Measurements from ENCODE around the gene PRSS38. TPM values are rescaled to one million over a fixed set of nuclear protein-coding genes. Genes with fewer than 3 reads are reported as not detected.
A peak's percentile ranks its signal among the peaks of the same experiment; 100 is the strongest.

Gene PRSS38
- total and polyA plus RNA-seq, 2 donors (not counting 3 experiments of a cell fraction or from before 2014, with no cell fraction given): not detected

DNA sequence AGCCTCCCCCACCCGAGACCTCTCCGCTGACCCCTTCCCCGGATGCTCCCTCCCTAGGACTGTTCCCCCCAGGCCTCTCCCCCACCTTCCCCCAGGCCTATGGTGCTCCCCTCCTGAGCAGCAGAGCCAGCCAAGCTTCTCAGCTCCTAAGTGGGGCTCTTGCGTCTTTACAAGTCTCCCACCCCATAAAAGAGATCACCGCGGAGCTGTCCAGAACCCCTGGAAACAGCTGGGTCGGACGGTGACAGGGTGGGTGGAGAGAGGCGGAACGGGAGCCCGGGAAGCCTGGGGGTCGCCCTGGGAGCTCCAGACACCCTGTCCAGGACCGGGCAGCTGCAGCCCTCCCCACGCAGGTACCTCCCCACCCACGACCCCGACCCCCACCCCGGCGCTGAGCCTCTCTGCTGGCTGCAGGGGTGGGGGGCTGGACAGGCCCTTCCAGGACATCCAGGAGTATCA lies 71.1 kb downstream of the PRSS38 start:
- CTCF ChIA-PET: no interaction called here
- dilution Hi-C loops (cut with MboI; ENCODE audit: extremely low pct_ligation_motif_present, low sequenced_read_pairs): no loop called here
- no peaks in the 10 kb centered on the region for H3K36me3 ChIP-seq (ENCODE audit: control insufficient read depth in 2 of 2, extremely low read depth in 1 of 2, insufficient read depth in 2 of 2, low read length in 2 of 2)
- H3K79me2 ChIP-seq (ENCODE audit: control insufficient read depth, insufficient read depth, low read length): no peaks in the 10 kb centered on the region
- no peak overlapping the region for H3K9ac ChIP-seq (replicated peaks; ENCODE audit: extremely low read depth, insufficient read depth, low read length)
- H3K4me3 ChIP-seq (replicated peaks in 1 of 3; ENCODE audit: insufficient read depth in 1 of 3, low read depth in 1 of 3, low read length in 3 of 3): no peak overlapping the region
- POLR2A ChIA-PET: no interaction called here
- no peak for TF ChIP-seq POLR2AphosphoS5 (IDR thresholded peaks at IDR 0.05; ENCODE audit: insufficient read depth, low read depth, low read length)
- no peak for TF ChIP-seq FOS (IDR thresholded peaks at IDR 0.05; ENCODE audit: borderline replicate concordance, insufficient read depth, low read length)
- no peaks in the 10 kb centered on the region for H3K27me3 ChIP-seq (ENCODE audit: control insufficient read depth in 2 of 2, insufficient read depth in 2 of 2, low read length in 2 of 2)
- H3K4me1 ChIP-seq (ENCODE audit: control insufficient read depth, extremely low read depth, insufficient read depth, low read length): no peaks in the 10 kb centered on the region
- no peaks in the 10 kb centered on the region for H4K20me1 ChIP-seq (replicated peaks; ENCODE audit: control insufficient read depth, extremely low read depth, insufficient read depth, low read length)
- FAIRE-seq (no peak), DNase-seq (ENCODE audit: low read depth, low spot score) (no peak)
- H3K9me3 ChIP-seq (replicated peaks; ENCODE audit: control insufficient read depth, insufficient read depth, low read length): no peaks in the 10 kb centered on the region
- no peak overlapping the region for H2AFZ ChIP-seq (ENCODE audit: low read depth, low read length)
- no peak overlapping the region for H3K27ac ChIP-seq (ENCODE audit: insufficient read depth, low read depth, low read length)
- no peak overlapping the region for H3K4me2 ChIP-seq (ENCODE audit: insufficient read depth, low read length)
- intact Hi-C loops (cut with micrococcal nuclease): loop anchor here (5.0 kb wide), 2 partner anchors 61 to 99 kb away; partner anchors contain the start of gene WNT9A
- H3K9me1 ChIP-seq (replicated peaks; ENCODE audit: control insufficient read depth, extremely low read depth, insufficient read depth, low read length): no peaks in the 10 kb centered on the region
- no TSS peak for BruUV-seq (replicated peaks)

DNA sequence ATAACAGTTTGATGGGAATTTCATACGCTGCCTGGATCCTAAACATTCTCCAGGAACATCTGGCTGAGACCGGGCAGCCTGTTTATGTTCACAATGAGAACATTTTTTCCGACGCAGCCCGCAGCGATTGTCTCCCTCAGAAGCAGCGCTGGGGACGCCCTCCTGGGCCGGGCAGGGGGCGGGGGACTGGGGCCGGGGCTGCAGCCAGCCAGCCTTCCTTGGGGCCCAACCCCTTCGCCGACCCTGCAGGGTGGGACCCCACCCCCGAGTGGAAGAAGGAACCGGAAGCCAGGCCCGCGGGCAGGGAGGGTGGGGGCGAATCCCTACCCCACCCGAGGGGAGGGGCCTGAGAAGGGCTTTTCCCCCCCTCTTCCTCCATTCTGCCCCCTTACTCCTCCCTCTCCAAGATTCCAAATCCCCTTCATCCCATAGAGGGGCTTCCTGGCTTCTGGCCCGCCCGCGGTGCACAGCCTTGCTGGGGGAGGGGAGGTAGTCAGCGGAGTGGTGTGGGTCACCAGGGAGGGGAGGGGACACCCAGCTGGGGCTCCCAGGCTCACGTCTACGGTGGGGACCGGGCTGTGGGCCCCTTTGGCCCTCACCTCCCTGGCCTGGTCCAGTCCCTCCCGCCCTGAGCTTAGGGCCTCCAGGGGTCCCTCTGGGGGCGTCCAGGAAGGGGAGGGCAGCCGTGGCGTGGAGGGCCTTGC lies 71.7 kb downstream of the PRSS38 start:
- dilution Hi-C loops (cut with MboI; ENCODE audit: extremely low pct_ligation_motif_present, low sequenced_read_pairs) (no loop called here), intact Hi-C loops (cut with micrococcal nuclease) (loop anchor here (5.0 kb wide), 2 partner anchors 60 to 100 kb away; partner anchors contain the start of gene WNT9A)
- Histone ChIP-seq H3K79me2 (ENCODE audit: control insufficient read depth, insufficient read depth, low read length) (no peaks in the 10 kb centered on the region), H3K9me1 (replicated peaks; ENCODE audit: control insufficient read depth, extremely low read depth, insufficient read depth, low read length) (no peaks in the 10 kb centered on the region), H3K9ac (replicated peaks; ENCODE audit: extremely low read depth, insufficient read depth, low read length) (no peak overlapping the region), H4K20me1 (replicated peaks; ENCODE audit: control insufficient read depth, extremely low read depth, insufficient read depth, low read length) (no peaks in the 10 kb centered on the region), H3K4me3 (replicated peaks in 1 of 3; ENCODE audit: insufficient read depth in 1 of 3, low read depth in 1 of 3, low read length in 3 of 3) (peak overlapping the region in 1 of 3 experiments; percentile 31), H3K9me3 (replicated peaks; ENCODE audit: control insufficient read depth, insufficient read depth, low read length) (no peaks in the 10 kb centered on the region), H3K27me3 (ENCODE audit: control insufficient read depth in 2 of 2, insufficient read depth in 2 of 2, low read length in 2 of 2) (no peaks in the 10 kb centered on the region), H2AFZ (ENCODE audit: low read depth, low read length) (peak overlapping the region; percentile 64), H3K36me3 (ENCODE audit: control insufficient read depth in 2 of 2, extremely low read depth in 1 of 2, insufficient read depth in 2 of 2, low read length in 2 of 2) (no peaks in the 10 kb centered on the region), H3K27ac (ENCODE audit: insufficient read depth, low read depth, low read length) (no peak overlapping the region), H3K4me1 (ENCODE audit: control insufficient read depth, extremely low read depth, insufficient read depth, low read length) (no peaks in the 10 kb centered on the region), H3K4me2 (ENCODE audit: insufficient read depth, low read length) (peak overlapping the region; percentile 9)
- DNase-seq (ENCODE audit: low read depth, low spot score) (peak; percentile 41), FAIRE-seq (no peak)
- POLR2A ChIA-PET: no interaction called here
- CTCF ChIA-PET: no interaction called here
- TF ChIP-seq FOS (IDR thresholded peaks at IDR 0.05; ENCODE audit: borderline replicate concordance, insufficient read depth, low read length) (no peak), GATA2 (IDR thresholded peaks at IDR 0.05; ENCODE audit: insufficient read depth, insufficient read length, low read depth, low read length) (no peak), POLR2AphosphoS5 (IDR thresholded peaks at IDR 0.05; ENCODE audit: insufficient read depth, low read depth, low read length) (no peak), EZH2 (IDR thresholded peaks at IDR 0.05; ENCODE audit: borderline replicate concordance, low read depth, low read length, severe bottlenecking) (no peak), JUN (IDR thresholded peaks at IDR 0.05; ENCODE audit: borderline replicate concordance, insufficient read depth, insufficient read length, low read depth) (no peak), POLR2A (IDR thresholded peaks at IDR 0.05; ENCODE audit: low read depth, low read length) (no peak), MYC (IDR thresholded peaks at IDR 0.05; ENCODE audit: low read depth, low read length) (no peak)
- TF ChIP-seq, protein P1, sequence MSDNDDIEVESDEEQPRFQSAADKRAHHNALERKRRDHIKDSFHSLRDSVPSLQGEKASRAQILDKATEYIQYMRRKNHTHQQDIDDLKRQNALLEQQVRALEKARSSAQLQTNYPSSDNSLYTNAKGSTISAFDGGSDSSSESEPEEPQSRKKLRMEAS (IDR thresholded peaks at IDR 0.05; ENCODE audit: insufficient read depth, insufficient read length): no peak
- TF ChIP-seq, protein P2, sequence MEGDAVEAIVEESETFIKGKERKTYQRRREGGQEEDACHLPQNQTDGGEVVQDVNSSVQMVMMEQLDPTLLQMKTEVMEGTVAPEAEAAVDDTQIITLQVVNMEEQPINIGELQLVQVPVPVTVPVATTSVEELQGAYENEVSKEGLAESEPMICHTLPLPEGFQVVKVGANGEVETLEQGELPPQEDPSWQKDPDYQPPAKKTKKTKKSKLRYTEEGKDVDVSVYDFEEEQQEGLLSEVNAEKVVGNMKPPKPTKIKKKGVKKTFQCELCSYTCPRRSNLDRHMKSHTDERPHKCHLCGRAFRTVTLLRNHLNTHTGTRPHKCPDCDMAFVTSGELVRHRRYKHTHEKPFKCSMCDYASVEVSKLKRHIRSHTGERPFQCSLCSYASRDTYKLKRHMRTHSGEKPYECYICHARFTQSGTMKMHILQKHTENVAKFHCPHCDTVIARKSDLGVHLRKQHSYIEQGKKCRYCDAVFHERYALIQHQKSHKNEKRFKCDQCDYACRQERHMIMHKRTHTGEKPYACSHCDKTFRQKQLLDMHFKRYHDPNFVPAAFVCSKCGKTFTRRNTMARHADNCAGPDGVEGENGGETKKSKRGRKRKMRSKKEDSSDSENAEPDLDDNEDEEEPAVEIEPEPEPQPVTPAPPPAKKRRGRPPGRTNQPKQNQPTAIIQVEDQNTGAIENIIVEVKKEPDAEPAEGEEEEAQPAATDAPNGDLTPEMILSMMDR (IDR thresholded peaks at IDR 0.05; ENCODE audit: extremely low read depth in 1 of 2, insufficient read depth in 1 of 2, low read depth in 1 of 2, low read length in 2 of 2): no peak
- no TSS peak for BruUV-seq (replicated peaks)
